ENCODE measurements around the gene FGD1. TPM values are rescaled to one million over a fixed set of nuclear protein-coding genes. Genes with fewer than 3 reads are reported as not detected.

FGD1 gene
- total RNA-seq, 1 donor from 2014 or later = 0.77 TPM

- no peak for DNase-seq (ENCODE audit: low read depth in 2 of 2)
These were observed 21.8 kb downstream of the FGD1 start for GRCh38 chrX:54473993-54474859.

GRCh38 chrX:54470054-54470760, 25.8 kb downstream of the FGD1 start:
- no peak for DNase-seq (ENCODE audit: low read depth in 2 of 2)

- DNase-seq (ENCODE audit: low read depth in 2 of 2) = peak in 1 of 2 donors; percentile 10
These were observed 43.1 kb downstream of the FGD1 start for GRCh38 chrX:54452920-54453319.

- DNase-seq (ENCODE audit: low read depth in 2 of 2) = no peak
These were observed 46.1 kb downstream of the FGD1 start for GRCh38 chrX:54449929-54450328.

GRCh38 chrX:54447461-54447860, 48.6 kb downstream of the FGD1 start:
- no peak for DNase-seq (ENCODE audit: low read depth in 2 of 2)

- DNase-seq (ENCODE audit: low read depth in 2 of 2) = no peak
These were observed 50.0 kb downstream of the FGD1 start for GRCh38 chrX:54446084-54446483.

GRCh38 chrX:54444752-54445151, 51.3 kb downstream of the FGD1 start:
- DNase-seq (ENCODE audit: low read depth in 2 of 2) = no peak

GRCh38 chrX:54442790-54443189, 53.2 kb downstream of the FGD1 start:
- DNase-seq (ENCODE audit: low read depth in 2 of 2) = no peak

GRCh38 chrX:54439960-54440871, 55.8 kb downstream of the FGD1 start, which contains the start of gene TSR2:
Gene TSR2 (plus strand): TSS chrX:54440404. CDS start chrX:54440422, 18 bp downstream.
- peak; percentile 74 to 87 for DNase-seq (ENCODE audit: low read depth in 2 of 2)

GRCh38 chrX:54435121-54435520, 60.9 kb downstream of the FGD1 start:
- no peak for DNase-seq (ENCODE audit: low read depth in 2 of 2)

GRCh38 chrX:54430519-54430918, 65.5 kb downstream of the FGD1 start:
- no peak for DNase-seq (ENCODE audit: low read depth in 2 of 2)

- no peak for DNase-seq (ENCODE audit: low read depth in 2 of 2)
These were observed 68.1 kb downstream of the FGD1 start for GRCh38 chrX:54427837-54428424.

GRCh38 chrX:54423161-54423888, 72.7 kb downstream of the FGD1 start:
- DNase-seq (ENCODE audit: low read depth in 2 of 2) = peak in 1 of 2 donors; percentile 12

GRCh38 chrX:54422168-54422567, 73.9 kb downstream of the FGD1 start:
- DNase-seq (ENCODE audit: low read depth in 2 of 2) = no peak

- DNase-seq (ENCODE audit: low read depth in 2 of 2) = no peak
These were observed 76.3 kb downstream of the FGD1 start for GRCh38 chrX:54419559-54420302.

GRCh38 chrX:54416965-54417364, 79.1 kb downstream of the FGD1 start:
- DNase-seq (ENCODE audit: low read depth in 2 of 2) = no peak

- DNase-seq (ENCODE audit: low read depth in 2 of 2) = no peak
These were observed 80.3 kb downstream of the FGD1 start for GRCh38 chrX:54415534-54416350.

GRCh38 chrX:54413753-54414152, 82.3 kb downstream of the FGD1 start:
- DNase-seq (ENCODE audit: low read depth in 2 of 2) = no peak

- no peak for DNase-seq (ENCODE audit: low read depth in 2 of 2)
These were observed 84.3 kb downstream of the FGD1 start for GRCh38 chrX:54411732-54412131.

All from dermis microvascular lymphatic vessel endothelial cell (primary cell).